IMR-90 (cell line): Measurements from ENCODE around the gene PLA2G4D. TPM values are rescaled to one million over a fixed set of nuclear protein-coding genes. Genes with fewer than 3 reads are reported as not detected.

Experiments
- ATAC-seq: fragments of 200-7000 bp; cut with Tn5 transposase; 2 replicates; pipeline ENCODE4 v1.9.1; 2020; ENCODE audit warnings: low read depth, mild to moderate bottlenecking, moderate library complexity
- BruUV-seq: library from RNA; stranded (reverse); fragments of 400-500 nt; replicated peaks from 2 replicates; lab custom pipeline; 2021; lab: Mats Ljungman, UMichigan
- CTCF ChIA-PET: fragments of 300-600 bp; formaldehyde crosslinking; extraction: SDS; loops from one replicate; lab custom pipeline; 2021; ENCODE audit warnings: antibody characterized with exemption; lab: Yijun Ruan, JAX
- POLR2A ChIA-PET: fragments of 300-600 bp; sonication (Branson Sonifier 250); formaldehyde crosslinking; loops from one replicate; lab custom pipeline; 2022; ENCODE audit warnings: antibody characterized with exemption; ENCODE audit not compliant: unreplicated experiment; lab: Charles Lee
- DNase-seq: peaks from one replicate; pipeline ENCODE4 v3.0.0; 2013
- H2AFZ ChIP-seq: replicated peaks from 2 replicates; pipeline ENCODE3; 2013; ENCODE audit warnings: low read length, mild to moderate bottlenecking; ENCODE audit not compliant: poor library complexity
- H2AK5ac ChIP-seq: 2 replicates; pipeline ENCODE4 v1.6.1; 2013; ENCODE audit warnings: low read depth, low read length, inconsistent platforms
- H2AK9ac ChIP-seq: replicated peaks from 2 replicates; pipeline ENCODE3; 2013; ENCODE audit warnings: mild to moderate bottlenecking, low read depth, low read length, moderate library complexity; ENCODE audit not compliant: poor library complexity
- H2BK120ac ChIP-seq: 2 replicates; pipeline ENCODE4 v1.6.1; 2013; ENCODE audit warnings: low read depth, low read length, inconsistent platforms
- H2BK15ac ChIP-seq: 3 replicates; pipeline ENCODE4 v1.6.1; 2013; ENCODE audit warnings: low read depth, low read length, inconsistent platforms
- H2BK20ac ChIP-seq: 2 replicates; pipeline ENCODE4 v1.6.1; 2013; ENCODE audit warnings: low read depth, mild to moderate bottlenecking, inconsistent platforms, low read length, moderate library complexity
- H2BK5ac ChIP-seq: 2 replicates; pipeline ENCODE4 v1.6.1; 2013; ENCODE audit warnings: mild to moderate bottlenecking, low read depth, low read length, inconsistent platforms; ENCODE audit not compliant: poor library complexity, severe bottlenecking
- H3K14ac ChIP-seq: replicated peaks from 2 replicates; pipeline ENCODE4 v1.6.1; 2013; ENCODE audit warnings: low read depth, low read length, inconsistent platforms
- H3K18ac ChIP-seq: 2 replicates; pipeline ENCODE4 v1.6.1; 2013; ENCODE audit warnings: low read depth, low read length, control low read depth
- H3K23ac ChIP-seq: 2 replicates; pipeline ENCODE4 v1.6.1; 2013; ENCODE audit warnings: low read depth, low read length, inconsistent platforms
- H3K27ac ChIP-seq: 2 replicates; pipeline ENCODE4 v1.5.1; 2013; ENCODE audit warnings: mild to moderate bottlenecking, control low read depth, low read length; ENCODE audit not compliant: insufficient read depth
- H3K27me3 ChIP-seq: 2 replicates; pipeline ENCODE4 v1.6.1; 2013; ENCODE audit warnings: low read length; ENCODE audit not compliant: control insufficient read depth, insufficient read depth
- H3K36me3 ChIP-seq: 2 replicates; pipeline ENCODE4 v1.6.1; 2013; ENCODE audit warnings: low read length, mixed read lengths; ENCODE audit not compliant: control insufficient read depth, insufficient read depth
- H3K4ac ChIP-seq: 2 replicates; pipeline ENCODE4 v1.6.1; 2013; ENCODE audit warnings: low read depth, low read length, inconsistent platforms
- H3K4me1 ChIP-seq: 2 replicates; pipeline ENCODE4 v1.6.1; 2013; ENCODE audit warnings: low read length, mixed read lengths; ENCODE audit not compliant: control insufficient read depth, insufficient read depth
- H3K4me2 ChIP-seq: 2 replicates; pipeline ENCODE4 v1.6.1; 2013; ENCODE audit warnings: low read depth, mild to moderate bottlenecking, control low read depth, low read length, moderate library complexity
- H3K4me3 ChIP-seq: 2 replicates; pipeline ENCODE4 v1.5.1; 2013; ENCODE audit warnings: low read depth, mild to moderate bottlenecking, control low read depth, low read length, moderate library complexity; ENCODE audit not compliant: insufficient read depth
- H3K56ac ChIP-seq: 2 replicates; pipeline ENCODE4 v1.6.1; 2013; ENCODE audit warnings: low read length, inconsistent platforms; ENCODE audit not compliant: insufficient read depth; ENCODE audit errors: extremely low read depth
- H3K79me1 ChIP-seq, 2 experiments: 2 replicates each; pipeline ENCODE4 v1.6.1; 2013; ENCODE audit warnings: low read length in 2 of 2, inconsistent platforms in 1 of 2, low read depth in 1 of 2
- H3K9ac ChIP-seq: 2 replicates; pipeline ENCODE4 v1.6.1; 2013; ENCODE audit warnings: low read depth, low read length, control low read depth
- H3K9me1 ChIP-seq: 2 replicates; pipeline ENCODE4 v1.6.1; 2013; ENCODE audit warnings: low read length, inconsistent platforms; ENCODE audit not compliant: insufficient read depth
- H3K9me3 ChIP-seq: 2 replicates; pipeline ENCODE4 v1.6.1; 2013; ENCODE audit warnings: low read length; ENCODE audit not compliant: control insufficient read depth, insufficient read depth
- H4K20me1 ChIP-seq: 2 replicates; pipeline ENCODE4 v1.6.1; 2013; ENCODE audit warnings: low read length, inconsistent platforms; ENCODE audit not compliant: insufficient read depth
- H4K5ac ChIP-seq: 2 replicates; pipeline ENCODE4 v1.6.1; 2013; ENCODE audit warnings: mild to moderate bottlenecking, low read depth, low read length, control low read depth
- H4K8ac ChIP-seq, 2 experiments: 2 replicates each; pipeline ENCODE4 v1.6.1; 2013; ENCODE audit warnings: low read depth in 2 of 2, low read length in 2 of 2, control low read depth in 1 of 2, inconsistent platforms in 1 of 2
- H4K91ac ChIP-seq: 2 replicates; pipeline ENCODE4 v1.6.1; 2013; ENCODE audit warnings: low read depth, low read length, inconsistent platforms; ENCODE audit not compliant: insufficient read depth
- BHLHE40 ChIP-seq: fragments of 150-350 bp; IDR thresholded peaks from 2 replicates; pipeline ENCODE4 v1.6.1; 2016; ENCODE audit warnings: mild to moderate bottlenecking, low read depth, low read length
- CEBPB ChIP-seq: IDR thresholded peaks from 2 replicates; pipeline ENCODE4 v1.6.1; 2012; ENCODE audit warnings: low read depth, low read length, improper control_type of control experiment
- CHD1 ChIP-seq: IDR thresholded peaks from 2 replicates; pipeline ENCODE4 v1.6.1; 2012; ENCODE audit warnings: low read depth, low read length, improper control_type of control experiment
- CTCF ChIP-seq: conservative IDR thresholded peaks from 2 replicates; pipeline ENCODE4 v1.5.1; 2012; ENCODE audit warnings: mild to moderate bottlenecking, low read depth, low read length, improper control_type of control experiment
- ELK1 ChIP-seq: fragments of 150-350 bp; IDR thresholded peaks from 2 replicates; pipeline ENCODE4 v1.6.1; 2016; ENCODE audit warnings: low read depth, mild to moderate bottlenecking, low read length, moderate library complexity, borderline replicate concordance
- FOS ChIP-seq: fragments of 150-350 bp; IDR thresholded peaks from 2 replicates; pipeline ENCODE4 v1.6.1; 2016; ENCODE audit warnings: low read depth, low read length
- MAFK ChIP-seq: IDR thresholded peaks from 2 replicates; pipeline ENCODE4 v1.6.1; 2012; ENCODE audit warnings: low read depth, low read length, improper control_type of control experiment
- MAZ ChIP-seq: IDR thresholded peaks from 2 replicates; pipeline ENCODE4 v1.6.1; 2012; ENCODE audit warnings: low read depth, mild to moderate bottlenecking, low read length, improper control_type of control experiment, moderate library complexity, borderline replicate concordance
- NFE2L2 ChIP-seq: fragments of 150-350 bp; IDR thresholded peaks from 2 replicates; pipeline ENCODE4 v1.6.1; 2016; ENCODE audit warnings: low read depth, mild to moderate bottlenecking, low read length
- POLR2A ChIP-seq: IDR thresholded peaks from 2 replicates; pipeline ENCODE4 v1.6.1; 2012; ENCODE audit warnings: mild to moderate bottlenecking, low read depth, low read length
- RAD21 ChIP-seq: IDR thresholded peaks from 2 replicates; pipeline ENCODE4 v1.6.1; 2012; ENCODE audit warnings: low read length, improper control_type of control experiment
- RCOR1 ChIP-seq: IDR thresholded peaks from 2 replicates; pipeline ENCODE4 v1.6.1; 2012; ENCODE audit warnings: mild to moderate bottlenecking, low read length, improper control_type of control experiment; ENCODE audit not compliant: insufficient replicate concordance
- RFX5 ChIP-seq: IDR thresholded peaks from 2 replicates; pipeline ENCODE4 v1.8.0; 2012; ENCODE audit warnings: low read depth, mild to moderate bottlenecking, low read length, moderate library complexity
- SMC3 ChIP-seq: fragments of 150-350 bp; IDR thresholded peaks from 2 replicates; pipeline ENCODE4 v1.6.1; 2016; ENCODE audit warnings: low read depth, mild to moderate bottlenecking, antibody characterized with exemption, low read length, moderate library complexity
- WGBS, 2 experiments: methylation state at CpG; one replicate each; pipeline versions ENCODE4 v1.1.5 to v1.1.7; 2013; ENCODE audit warnings: missing lambda C conversion rate in 2 of 2; ENCODE audit not compliant: insufficient read length in 1 of 2; ENCODE audit errors: extremely low coverage in 2 of 2; 5-methylcytosine and 5-hydroxymethylcytosine counted together
- dilution Hi-C: fragments of 300-500 bp; cut with HindIII; formaldehyde crosslinking; loops from one replicate; pipeline ENCODE4 v1.14.3; 2018; ENCODE audit warnings: low sequenced_read_pairs; ENCODE audit not compliant: unreplicated experiment
- in situ Hi-C: fragments of 300-500 bp; cut with MboI; formaldehyde crosslinking; loops from 3 replicates; pipeline ENCODE4 v1.14.3; 2019; ENCODE audit warnings: low sequenced_read_pairs, inconsistent platforms, mixed read lengths
- intact Hi-C: fragments of 100-400 bp; cut with micrococcal nuclease; formaldehyde crosslinking; loops from 2 replicates; pipeline ENCODE4 v1.10.0; 2022
- polyA plus RNA-seq, 3 experiments: library from polyadenylated mRNA; depleted of rRNA; stranded (reverse); fragments of >200 nt; gene quantifications; 2 replicates each; pipeline ENCODE4 v1.2.3, GENCODE V29; 2012; ENCODE audit warnings: low replicate concordance in 1 of 3
- total RNA-seq: library from RNA; depleted of rRNA; stranded (reverse); fragments of >200 nt; gene quantifications from 2 replicates; pipeline ENCODE4 v1.2.3, GENCODE V29; 2012
- TF ChIP-seq, protein P1 (sequence below): fragments of 150-350 bp; IDR thresholded peaks from 2 replicates; pipeline ENCODE4 v1.6.1; 2017; ENCODE audit warnings: mild to moderate bottlenecking, antibody characterized with exemption, low read length, low read depth

PLA2G4D gene
- total and polyA plus RNA-seq, 2 of the 4 experiments (the other 2 are of a cell fraction): not detected

DNA sequence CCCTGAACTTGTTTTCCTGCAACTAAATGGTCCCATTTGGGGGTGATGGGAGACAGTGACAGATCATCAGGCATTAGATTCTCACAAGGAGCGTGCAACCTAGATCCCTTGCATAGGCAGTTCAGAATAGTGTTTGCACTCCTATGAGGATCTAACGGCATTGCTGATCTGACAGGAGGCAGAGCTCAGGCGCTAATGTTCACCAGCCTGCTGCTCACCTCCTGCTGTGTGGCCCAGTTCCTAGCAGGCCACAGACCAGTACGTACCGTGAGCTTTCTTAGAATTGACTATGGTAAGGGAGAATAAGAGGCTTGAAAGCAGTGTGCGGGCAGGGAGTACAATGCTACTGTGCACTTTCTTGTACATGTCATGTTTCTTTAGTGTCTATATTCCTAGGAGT is 56.0 kb downstream of the PLA2G4D start:
- Histone ChIP-seq H2BK15ac (no peak overlapping the region), H3K27me3 (peaks cover 29% of the 10 kb centered on the region), H2AFZ (no peak overlapping the region), H3K4me1 (no peaks in the 10 kb centered on the region), H3K9me3 (no peaks in the 10 kb centered on the region), H3K36me3 (no peaks in the 10 kb centered on the region), H3K4me3 (no peak overlapping the region), H3K18ac (no peak overlapping the region), H2BK20ac (no peak overlapping the region), H2AK5ac (no peak overlapping the region), H3K79me1 (no peaks in the 10 kb centered on the region), H3K9me1 (no peaks in the 10 kb centered on the region), H2BK120ac (no peak overlapping the region), H2AK9ac (no peak overlapping the region), H3K27ac (no peak overlapping the region), H3K4ac (no peak overlapping the region), H2BK5ac (no peak overlapping the region), H4K91ac (no peak overlapping the region), H3K23ac (no peak overlapping the region), H4K20me1 (no peaks in the 10 kb centered on the region), H4K8ac (no peak overlapping the region), H3K56ac (no peak overlapping the region), H3K9ac (no peak overlapping the region), H3K4me2 (no peak overlapping the region), H4K5ac (no peak overlapping the region), H3K14ac (no peak overlapping the region)
- no TSS peak for BruUV-seq
- intact Hi-C loops (no loop called here), dilution Hi-C loops (no loop called here), in situ Hi-C loops (no loop called here)
- ChIA-PET CTCF (no interaction called here), POLR2A (no interaction called here)
- TF ChIP-seq CTCF (no peak), FOS (no peak), RCOR1 (no peak), CHD1 (no peak), BHLHE40 (no peak), MAZ (no peak), RAD21 (no peak), ELK1 (no peak), POLR2A (no peak), MAFK (no peak), CEBPB (no peak), RFX5 (no peak), SMC3 (no peak), NFE2L2 (no peak)
- TF ChIP-seq, protein P1, sequence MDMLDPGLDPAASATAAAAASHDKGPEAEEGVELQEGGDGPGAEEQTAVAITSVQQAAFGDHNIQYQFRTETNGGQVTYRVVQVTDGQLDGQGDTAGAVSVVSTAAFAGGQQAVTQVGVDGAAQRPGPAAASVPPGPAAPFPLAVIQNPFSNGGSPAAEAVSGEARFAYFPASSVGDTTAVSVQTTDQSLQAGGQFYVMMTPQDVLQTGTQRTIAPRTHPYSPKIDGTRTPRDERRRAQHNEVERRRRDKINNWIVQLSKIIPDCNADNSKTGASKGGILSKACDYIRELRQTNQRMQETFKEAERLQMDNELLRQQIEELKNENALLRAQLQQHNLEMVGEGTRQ: no peak
- WGBS, 2 experiments: 61% methylated on average over 2 of the region's 6 CpGs; no CpG with 5 or more reads in 1 of the 2 experiments
- no peak for ATAC-seq
- no peak for DNase-seq
